PC-3 (cell line): ENCODE measurements around the gene OSMR.

Experiments used
- CTCF ChIP-seq: fragments of 300-600 bp; sonication (generic); conservative IDR thresholded peaks from 2 replicates; pipeline ENCODE4 v1.5.1; 2017; ENCODE audit warnings: antibody characterized with exemption, low read depth, mild to moderate bottlenecking, low read length
- EZH2 ChIP-seq: fragments of 300-600 bp; sonication (generic); IDR thresholded peaks from one replicate; pipeline ENCODE4 v1.6.1; 2017; ENCODE audit warnings: antibody characterized with exemption, mild to moderate bottlenecking, low read length; ENCODE audit not compliant: unreplicated experiment

GRCh38 chr5:38878391-38879077, 32.7 kb downstream of the OSMR start:
- TF ChIP-seq CTCF (no peak), EZH2 (no peak)
